Esophagus squamous epithelium (tissue), 4 donors: ENCODE data around the gene SLC22A16.

Experiments
- POLR2A ChIP-seq, 4 donors: fragments of 450-650 bp; IDR thresholded peaks; one replicate each; pipeline ENCODE4 v1.6.1; 2017; ENCODE audit warnings: antibody characterized with exemption in 4 of 4, mild to moderate bottlenecking in 4 of 4, moderate library complexity in 3 of 4
- TF ChIP-seq, protein P1 (sequence below), 6 experiments: fragments of 450-650 bp in 4 of 6; fragments of 200-600 bp in 2 of 6; sonication (generic) in 2 of 6; IDR thresholded peaks; one replicate each; pipeline ENCODE4 v1.5.1; 2016 to 2019; ENCODE audit warnings: antibody characterized with exemption in 6 of 6, mild to moderate bottlenecking in 4 of 6, moderate library complexity in 4 of 6

DNA sequence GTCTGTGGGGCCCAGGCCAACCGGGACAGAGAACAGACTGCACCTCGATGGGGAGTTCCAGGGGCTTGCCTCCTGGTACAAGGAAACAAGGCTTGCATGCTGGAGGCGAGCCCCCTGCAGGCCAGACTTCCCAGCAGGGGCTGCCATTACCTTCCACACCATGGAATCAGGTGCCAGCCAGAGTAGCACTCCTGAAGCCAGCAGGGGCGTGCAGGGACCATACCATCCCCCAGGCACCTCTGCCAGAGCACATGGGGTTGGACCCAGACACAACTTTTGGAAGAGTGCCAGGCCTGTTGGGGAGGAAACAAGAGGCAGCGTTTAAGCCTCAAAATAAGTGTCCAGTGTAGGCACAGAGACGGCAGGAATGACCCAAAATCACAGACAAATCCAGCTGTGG, 67.5 kb downstream of the SLC22A16 start:
- no peak for TF ChIP-seq POLR2A (IDR thresholded peaks at IDR 0.05)
- TF ChIP-seq, protein P1, sequence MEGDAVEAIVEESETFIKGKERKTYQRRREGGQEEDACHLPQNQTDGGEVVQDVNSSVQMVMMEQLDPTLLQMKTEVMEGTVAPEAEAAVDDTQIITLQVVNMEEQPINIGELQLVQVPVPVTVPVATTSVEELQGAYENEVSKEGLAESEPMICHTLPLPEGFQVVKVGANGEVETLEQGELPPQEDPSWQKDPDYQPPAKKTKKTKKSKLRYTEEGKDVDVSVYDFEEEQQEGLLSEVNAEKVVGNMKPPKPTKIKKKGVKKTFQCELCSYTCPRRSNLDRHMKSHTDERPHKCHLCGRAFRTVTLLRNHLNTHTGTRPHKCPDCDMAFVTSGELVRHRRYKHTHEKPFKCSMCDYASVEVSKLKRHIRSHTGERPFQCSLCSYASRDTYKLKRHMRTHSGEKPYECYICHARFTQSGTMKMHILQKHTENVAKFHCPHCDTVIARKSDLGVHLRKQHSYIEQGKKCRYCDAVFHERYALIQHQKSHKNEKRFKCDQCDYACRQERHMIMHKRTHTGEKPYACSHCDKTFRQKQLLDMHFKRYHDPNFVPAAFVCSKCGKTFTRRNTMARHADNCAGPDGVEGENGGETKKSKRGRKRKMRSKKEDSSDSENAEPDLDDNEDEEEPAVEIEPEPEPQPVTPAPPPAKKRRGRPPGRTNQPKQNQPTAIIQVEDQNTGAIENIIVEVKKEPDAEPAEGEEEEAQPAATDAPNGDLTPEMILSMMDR (IDR thresholded peaks at IDR 0.05): no peak
